GM12878 (cell line): ENCODE results near the gene EGR4. TPM values are rescaled to one million over a fixed set of nuclear protein-coding genes. Genes with fewer than 3 reads are reported as not detected.
"Not testable (repeated sequence)": the region's sequence is repeated elsewhere in the genome, so short reads cannot be mapped to it uniquely, and the experiment has no call there.

Source experiments
- ATAC-seq: fragments of 200-7000 bp; cut with Tn5 transposase; 3 replicates; pipeline ENCODE4 v1.9.1; 2020; ENCODE audit warnings: mild to moderate bottlenecking, moderate library complexity
- BruUV-seq: library from RNA; stranded (reverse); fragments of 400-500 nt; replicated peaks from 2 replicates; lab custom pipeline; 2021; lab: Mats Ljungman, UMichigan
- CTCF ChIA-PET: fragments of 300-600 bp; sonication (Branson Sonifier 250); formaldehyde crosslinking; extraction: SDS; loops from one replicate; lab custom pipeline; 2021; ENCODE audit warnings: inconsistent platforms; lab: Yijun Ruan, JAX
- POLR2A ChIA-PET: fragments of 350-600 bp; formaldehyde crosslinking; extraction: SDS; loops from one replicate; lab custom pipeline; 2021; ENCODE audit warnings: inconsistent platforms; lab: Charles Lee
- RAD21 ChIA-PET: fragments of 300-600 bp; sonication (Branson Sonifier 250); formaldehyde crosslinking; loops from one replicate; lab custom pipeline; 2023; ENCODE audit warnings: antibody characterized with exemption; ENCODE audit not compliant: unreplicated experiment; lab: Charles Lee
- SMC1A ChIA-PET: fragments of 300-600 bp; sonication (Branson Sonifier 250); formaldehyde crosslinking; loops from one replicate; lab custom pipeline; 2023; ENCODE audit not compliant: unreplicated experiment, uncharacterized antibody; lab: Charles Lee
- DNase-seq: peaks from one replicate; pipeline ENCODE4 v3.0.0-alpha.2; 2011; ENCODE audit warnings: low read depth, low spot score
- FAIRE-seq: peaks from 3 replicates; lab custom pipeline; 2011; peaks lifted over from hg19 to GRCh38; lab: Jason Lieb, UNC
- H2AFZ ChIP-seq: 2 replicates; pipeline ENCODE4 v1.6.0; 2011; ENCODE audit warnings: low read depth, low read length, control low read depth; ENCODE audit not compliant: control insufficient read depth
- H3K27ac ChIP-seq: 2 replicates; pipeline ENCODE4 v1.5.1; 2011; ENCODE audit warnings: control low read depth; ENCODE audit not compliant: control insufficient read depth, insufficient read depth
- H3K27me3 ChIP-seq, 2 experiments: replicated peaks in 1 of 2; 2 replicates each; pipeline versions ENCODE4 v1.6.0 to v1.6.1; 2011; ENCODE audit warnings: low read length in 1 of 2; ENCODE audit not compliant: control insufficient read depth in 2 of 2, insufficient read depth in 2 of 2
- H3K36me3 ChIP-seq, 2 experiments: 2 replicates each; pipeline ENCODE4 v1.5.1; 2011; ENCODE audit warnings: low read length in 1 of 2; ENCODE audit not compliant: control insufficient read depth in 2 of 2, insufficient read depth in 2 of 2
- H3K4me1 ChIP-seq: 2 replicates; pipeline ENCODE4 v1.6.1; 2011; ENCODE audit warnings: mild to moderate bottlenecking, low read length, moderate library complexity, mixed read lengths; ENCODE audit not compliant: control insufficient read depth, insufficient read depth
- H3K4me2 ChIP-seq: 2 replicates; pipeline ENCODE4 v1.6.0; 2011; ENCODE audit warnings: control low read depth; ENCODE audit not compliant: control insufficient read depth, insufficient read depth
- H3K4me3 ChIP-seq: fragments of 200-600 bp; sonication (generic); 2 replicates; pipeline ENCODE4 v1.5.1; 2016
- H3K79me2 ChIP-seq: 2 replicates; pipeline ENCODE4 v1.6.0; 2011; ENCODE audit warnings: low read length; ENCODE audit not compliant: control insufficient read depth, insufficient read depth
- H3K9ac ChIP-seq: 2 replicates; pipeline ENCODE4 v1.8.0; 2011; ENCODE audit warnings: low read length, control low read depth, mixed read lengths; ENCODE audit not compliant: control insufficient read depth, insufficient read depth
- H3K9me3 ChIP-seq: replicated peaks from 3 replicates; pipeline ENCODE4 v1.5.1; 2011; ENCODE audit warnings: mild to moderate bottlenecking, low read length; ENCODE audit not compliant: control insufficient read depth, insufficient read depth
- H4K20me1 ChIP-seq: 2 replicates; pipeline ENCODE4 v1.6.0; 2011; ENCODE audit not compliant: control insufficient read depth, insufficient read depth
- CREB1 ChIP-seq: IDR thresholded peaks from 2 replicates; pipeline ENCODE4 v1.6.1; 2012; ENCODE audit warnings: low read depth, mild to moderate bottlenecking, inconsistent platforms
- LARP7 ChIP-seq: fragments of 450-650 bp; IDR thresholded peaks from 2 replicates; pipeline ENCODE4 v1.6.1; 2017; ENCODE audit warnings: mild to moderate bottlenecking
- PML ChIP-seq: IDR thresholded peaks from 2 replicates; pipeline ENCODE4 v1.6.1; 2012; ENCODE audit warnings: low read length, inconsistent platforms
- POLR2A ChIP-seq: IDR thresholded peaks from 2 replicates; pipeline ENCODE4 v1.6.1; 2011; ENCODE audit warnings: low read depth, mild to moderate bottlenecking, low read length
- STAT1 ChIP-seq: fragments of 450-650 bp; conservative IDR thresholded peaks from 2 replicates; pipeline ENCODE4 v1.6.1; 2014; ENCODE audit warnings: antibody characterized with exemption, mild to moderate bottlenecking
- SUPT20H ChIP-seq: IDR thresholded peaks from 2 replicates; pipeline ENCODE4 v1.6.1; 2011; ENCODE audit warnings: low read depth, mild to moderate bottlenecking, low read length, moderate library complexity, borderline replicate concordance; ENCODE audit not compliant: control insufficient read depth
- TCF3 ChIP-seq: IDR thresholded peaks from 2 replicates; pipeline ENCODE4 v1.6.1; 2012; ENCODE audit warnings: low read depth, mild to moderate bottlenecking, low read length, borderline replicate concordance; ENCODE audit not compliant: insufficient read depth
- WGBS: methylation state at CpG from one replicate; pipeline ENCODE4 v1.1.6; 2016; ENCODE audit warnings: low lambda C conversion rate; ENCODE audit not compliant: insufficient replicate concordance, insufficient coverage; ENCODE audit errors: missing lambda C conversion rate; 5-methylcytosine and 5-hydroxymethylcytosine counted together
- in situ Hi-C: fragments of 300-500 bp; cut with MboI; formaldehyde crosslinking; loops from 9 replicates; pipeline ENCODE4 v1.14.3; 2018; ENCODE audit warnings: mixed read lengths
- intact Hi-C: fragments of 100-400 bp; cut with micrococcal nuclease; formaldehyde crosslinking; loops from one replicate; pipeline ENCODE4 v1.14.2; 2022; ENCODE audit not compliant: unreplicated experiment
- polyA plus RNA-seq, 11 experiments: library from polyadenylated mRNA; depleted of rRNA in 4 of 11; unstranded in 6 of 11; stranded (reverse) in 5 of 11; fragments of >200 nt; fragmentation: Nextera tagmentation in 4 of 11; fragmentation: Illumina TruSeq in 1 of 11; extraction: Ambion mirVana in 4 of 11; extraction: Trizol in 1 of 11; gene quantifications; 1 replicate in 1 of 11; 2 replicates in 10 of 11; pipeline versions ENCODE4 v1.2.1 to v1.2.3, GENCODE V29; 2011 to 2016; ENCODE audit warnings: inconsistent platforms in 2 of 11, missing spikeins in 2 of 11, low read depth in 1 of 11
- total RNA-seq, 4 experiments: library from RNA; depleted of rRNA in 3 of 4; stranded (reverse); fragments of >200 nt in 3 of 4; fragmentation: Illumina TruSeq in 1 of 4; extraction: Trizol in 1 of 4; gene quantifications; 2 replicates each; pipeline versions ENCODE4 v1.2.1 to v1.2.3, GENCODE V29; 2013 to 2021
- TF ChIP-seq, protein P1 (sequence below): fragments of 450-650 bp; conservative IDR thresholded peaks from 2 replicates; pipeline ENCODE4 v1.6.1; 2017; ENCODE audit warnings: mild to moderate bottlenecking, moderate library complexity

EGR4 gene
- total and polyA plus RNA-seq, 10 of the 15 experiments (the other 5 are each of a cell fraction or from before 2014, with no cell fraction given) = 0.07 TPM; not detected in 9

DNA sequence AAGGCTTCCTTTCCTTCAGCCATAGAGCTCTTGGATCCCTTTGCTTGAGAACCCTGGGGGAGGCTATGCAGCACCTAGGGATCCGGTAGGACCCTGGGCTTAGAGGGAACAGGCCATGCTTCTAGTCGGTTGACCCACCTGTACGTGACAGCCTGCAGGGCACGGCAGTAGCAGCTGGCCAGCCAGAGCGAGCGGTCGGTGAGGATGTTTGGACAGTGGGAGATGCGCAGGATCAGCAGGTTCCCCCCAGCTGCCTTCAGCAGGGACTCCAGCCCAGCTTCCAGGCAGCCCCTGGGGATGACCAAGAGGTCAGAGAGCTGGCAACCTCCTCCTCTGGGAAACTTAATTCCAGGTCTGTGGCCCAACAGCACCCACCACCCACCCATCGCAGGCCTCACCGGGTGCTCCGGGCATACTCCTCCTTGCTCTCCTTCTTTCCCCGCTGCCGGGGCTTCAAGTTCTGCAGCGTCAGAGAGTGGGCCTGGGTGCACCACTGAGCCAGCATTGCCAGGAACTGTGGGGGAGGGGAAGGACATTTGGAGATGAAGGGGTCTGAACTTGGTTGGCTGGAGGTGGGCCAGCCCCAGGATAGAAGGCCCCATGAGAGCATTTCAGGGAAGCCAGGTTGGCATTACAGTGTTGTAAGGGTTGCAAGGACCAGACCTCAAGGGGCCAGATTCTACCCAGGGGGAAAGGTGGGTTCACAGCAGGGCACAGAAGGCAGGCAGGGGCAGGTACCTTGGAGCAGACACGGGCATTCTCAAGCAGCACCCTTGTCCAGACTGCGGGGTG, 29.6 kb downstream of the EGR4 start:
- DNase-seq (no peak), ATAC-seq (no peak), FAIRE-seq (no peak)
- 95% methylated on average over 15 of the region's 16 CpGs for WGBS
- intact Hi-C loops = no loop called here
- no peak overlapping the region for H3K27ac ChIP-seq
- SMC1A ChIA-PET = no interaction called here
- no peaks in the 10 kb centered on the region for H3K4me1 ChIP-seq
- H3K79me2 ChIP-seq = no peaks in the 10 kb centered on the region; the same call in 1 of the 2 replicates
- no peak overlapping the region for H2AFZ ChIP-seq
- in situ Hi-C loops = no loop called here
- no peaks in the 10 kb centered on the region for H3K27me3 ChIP-seq
- no peak overlapping the region for H3K4me3 ChIP-seq
- H3K9me3 ChIP-seq = no peaks in the 10 kb centered on the region
- no peak overlapping the region for H3K4me2 ChIP-seq
- H3K9ac ChIP-seq = no peak overlapping the region
- H3K36me3 ChIP-seq = peaks cover 14 to 19% of the 10 kb centered on the region in 2 experiments; a peak in 3 of 4 replicates
- RAD21 ChIA-PET = no interaction called here
- POLR2A ChIA-PET = no interaction called here
- H4K20me1 ChIP-seq = no peaks in the 10 kb centered on the region; the same call in 1 of the 2 replicates
- CTCF ChIA-PET = interaction anchor here (0.6 to 1.4 kb wide), 2 partner anchors 16 to 51 kb away, joined by 5 to 6 read pairs; no protein-coding TSS in a partner anchor
- no TSS peak for BruUV-seq
- TF ChIP-seq TCF3 (no peak), STAT1 (no peak), POLR2A (no peak; the same call in 1 of the 2 replicates), PML (no peak), SUPT20H (no peak), CREB1 (no peak), LARP7 (no peak)
- TF ChIP-seq, protein P1, sequence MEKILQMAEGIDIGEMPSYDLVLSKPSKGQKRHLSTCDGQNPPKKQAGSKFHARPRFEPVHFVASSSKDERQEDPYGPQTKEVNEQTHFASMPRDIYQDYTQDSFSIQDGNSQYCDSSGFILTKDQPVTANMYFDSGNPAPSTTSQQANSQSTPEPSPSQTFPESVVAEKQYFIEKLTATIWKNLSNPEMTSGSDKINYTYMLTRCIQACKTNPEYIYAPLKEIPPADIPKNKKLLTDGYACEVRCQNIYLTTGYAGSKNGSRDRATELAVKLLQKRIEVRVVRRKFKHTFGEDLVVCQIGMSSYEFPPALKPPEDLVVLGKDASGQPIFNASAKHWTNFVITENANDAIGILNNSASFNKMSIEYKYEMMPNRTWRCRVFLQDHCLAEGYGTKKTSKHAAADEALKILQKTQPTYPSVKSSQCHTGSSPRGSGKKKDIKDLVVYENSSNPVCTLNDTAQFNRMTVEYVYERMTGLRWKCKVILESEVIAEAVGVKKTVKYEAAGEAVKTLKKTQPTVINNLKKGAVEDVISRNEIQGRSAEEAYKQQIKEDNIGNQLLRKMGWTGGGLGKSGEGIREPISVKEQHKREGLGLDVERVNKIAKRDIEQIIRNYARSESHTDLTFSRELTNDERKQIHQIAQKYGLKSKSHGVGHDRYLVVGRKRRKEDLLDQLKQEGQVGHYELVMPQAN = no peak

DNA sequence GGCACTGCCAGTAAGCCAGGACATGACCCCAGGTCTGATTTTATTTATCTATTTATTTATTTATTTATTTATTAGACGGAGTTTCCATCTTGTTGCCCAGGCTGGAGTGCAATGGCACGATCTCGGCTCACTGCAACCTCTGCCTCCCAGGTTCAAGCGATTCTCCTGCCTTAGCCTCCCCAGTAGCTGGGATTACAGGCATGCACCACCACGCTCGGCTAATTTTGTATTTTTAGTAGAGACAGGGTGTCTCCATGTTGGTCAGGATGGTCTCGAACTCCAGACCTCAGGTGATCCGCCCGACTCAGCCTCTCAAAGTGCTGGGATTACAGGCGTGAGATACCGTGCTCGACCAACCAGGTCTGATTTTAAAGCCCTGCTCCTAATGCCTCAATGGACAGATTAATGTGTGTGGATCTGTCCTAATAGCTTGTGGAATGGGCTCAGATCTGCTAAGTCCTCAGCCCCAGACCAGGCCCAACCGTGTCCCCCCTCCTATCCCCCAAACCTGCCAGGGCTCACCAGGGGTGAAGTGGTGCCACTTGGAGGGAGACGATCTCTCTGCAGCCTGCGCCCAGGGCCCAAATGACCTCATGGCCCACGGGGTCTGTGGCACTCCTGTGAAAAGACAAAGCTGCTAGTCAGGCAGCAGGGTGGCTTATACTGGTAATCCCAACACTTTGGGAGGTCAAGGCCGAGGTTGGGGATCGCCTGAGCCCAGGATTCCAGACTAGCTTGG, 30.5 kb downstream of the EGR4 start:
- H3K4me3 ChIP-seq, H3K4me1 ChIP-seq, H3K27ac ChIP-seq, DNase-seq, SMC1A ChIA-PET, ATAC-seq, H3K27me3 ChIP-seq, H3K9me3 ChIP-seq, RAD21 ChIA-PET, H3K79me2 ChIP-seq, in situ Hi-C loops, intact Hi-C loops, H4K20me1 ChIP-seq, BruUV-seq, H3K4me2 ChIP-seq, H2AFZ ChIP-seq, H3K9ac ChIP-seq, FAIRE-seq: not testable (repeated sequence)
- WGBS = 93% methylated on average over 17 of the region's 18 CpGs
- POLR2A ChIA-PET = interaction anchor here (0.5 kb wide), 1 partner anchor 27 kb away, joined by 4 read pairs; no protein-coding TSS in a partner anchor
- H3K36me3 ChIP-seq = peaks cover 14 to 22% of the 10 kb centered on the region in 2 experiments; a peak in 3 of 4 replicates
- CTCF ChIA-PET = interaction anchor here (0.6 to 1.4 kb wide), 2 partner anchors 17 to 50 kb away, joined by 5 to 6 read pairs; no protein-coding TSS in a partner anchor
